HCT116 (cell line): ENCODE results near the gene NHSL2. TPM values are rescaled to one million over a fixed set of nuclear protein-coding genes. Genes with fewer than 3 reads are reported as not detected.

ENCODE experiments used
- ATAC-seq: fragments of 200-7000 bp; cut with Tn5 transposase; 2 replicates; pipeline ENCODE4 v1.9.1; 2020; ENCODE audit warnings: mild to moderate bottlenecking, moderate library complexity
- BruUV-seq: library from RNA; stranded (reverse); fragments of 400-500 nt; replicated peaks from 2 replicates; lab custom pipeline; 2021; lab: Mats Ljungman, UMichigan
- CTCF ChIA-PET: fragments of 300-600 bp; sonication (Branson Sonifier 250); formaldehyde crosslinking; loops from one replicate; lab custom pipeline; 2021; ENCODE audit warnings: antibody characterized with exemption; lab: Charles Lee
- POLR2A ChIA-PET: fragments of 300-600, 350-600 bp; sonication (Branson Sonifier 250); formaldehyde crosslinking; loops from one replicate; lab custom pipeline; 2021; ENCODE audit warnings: antibody characterized with exemption; lab: Charles Lee
- RAD21 ChIA-PET, 2 experiments: fragments of 300-600 bp; sonication (Branson Sonifier 250); formaldehyde crosslinking; loops; one replicate each; lab custom pipeline; 2023; ENCODE audit warnings: low total read pairs in 2 of 2; ENCODE audit not compliant: uncharacterized antibody in 2 of 2, unreplicated experiment in 2 of 2, low non-redundant PET in 1 of 2; lab: Charles Lee
- DNase-seq: peaks from one replicate; pipeline ENCODE4 v3.0.0-alpha.2; 2010; ENCODE audit warnings: low read depth, low spot score
- H2AFZ ChIP-seq: fragments of 200-600 bp; shearing (Covaris generic), sonication (generic); 2 replicates; pipeline ENCODE4 v1.6.1; 2017; ENCODE audit warnings: low read depth, mixed run types, mixed read lengths, antibody characterized with exemption, low read length; ENCODE audit not compliant: poor library complexity, severe bottlenecking
- H3K27ac ChIP-seq: 2 replicates; pipeline ENCODE4 v1.5.1; 2012; ENCODE audit warnings: low read depth, low read length
- H3K27me3 ChIP-seq: fragments of 200-600 bp; sonication (generic); 2 replicates; pipeline ENCODE4 v1.6.1; 2016; ENCODE audit warnings: mixed run types, low read length, mixed read lengths; ENCODE audit not compliant: insufficient read depth
- H3K36me3 ChIP-seq, 2 experiments: fragments of 200-500 bp in 1 of 2; fragments of 200-600 bp in 1 of 2; sonication (Bioruptor generic) in 1 of 2; sonication (generic) in 1 of 2; 2 replicates each; pipeline versions ENCODE4 v1.5.1 to v1.6.1; 2014 to 2016; ENCODE audit warnings: low read length in 2 of 2, inconsistent platforms in 1 of 2, mixed read lengths in 1 of 2, mixed run types in 1 of 2; ENCODE audit not compliant: insufficient read depth in 2 of 2, control insufficient read depth in 1 of 2
- H3K4me1 ChIP-seq, 2 experiments: fragments of 200-600 bp in 1 of 2; sonication (generic) in 1 of 2; 2 replicates each; pipeline versions ENCODE4 v1.5.1 to v1.6.1; 2012 to 2017; ENCODE audit warnings: low read length in 2 of 2, inconsistent platforms in 1 of 2, mild to moderate bottlenecking in 1 of 2, mixed read lengths in 1 of 2, mixed run types in 1 of 2, moderate library complexity in 1 of 2; ENCODE audit not compliant: insufficient read depth in 2 of 2, control insufficient read depth in 1 of 2
- H3K4me2 ChIP-seq: fragments of 200-600 bp; sonication (generic); 2 replicates; pipeline ENCODE4 v1.6.1; 2017; ENCODE audit warnings: mixed run types, low read length, mixed read lengths
- H3K4me3 ChIP-seq, 2 experiments: fragments of 200-600 bp in 1 of 2; sonication (generic) in 1 of 2; replicated peaks in 1 of 2; 2 replicates each; pipeline ENCODE4 v1.5.1; 2011 to 2016; ENCODE audit warnings: low read length in 2 of 2, control low read depth in 1 of 2, low read depth in 1 of 2, mild to moderate bottlenecking in 1 of 2, mixed read lengths in 1 of 2, mixed run types in 1 of 2
- H3K79me2 ChIP-seq: fragments of 200-600 bp; sonication (generic); 2 replicates; pipeline ENCODE4 v1.6.1; 2017; ENCODE audit warnings: mild to moderate bottlenecking, mixed run types, low read length, moderate library complexity, mixed read lengths; ENCODE audit not compliant: insufficient read depth
- H3K9ac ChIP-seq: fragments of 200-600 bp; sonication (generic); 2 replicates; pipeline ENCODE4 v1.6.1; 2016; ENCODE audit warnings: low read length, mixed read lengths
- H3K9me2 ChIP-seq: fragments of 200-600 bp; sonication (generic), shearing (Covaris generic); 2 replicates; pipeline ENCODE4 v1.6.1; 2017; ENCODE audit warnings: mixed run types, mild to moderate bottlenecking, moderate library complexity; ENCODE audit not compliant: insufficient read depth
- H3K9me3 ChIP-seq, 2 experiments: fragments of 200-500 bp in 1 of 2; fragments of 200-600 bp in 1 of 2; sonication (Bioruptor generic) in 1 of 2; sonication (generic) in 1 of 2; 2 replicates each; pipeline ENCODE4 v1.6.1; 2014 to 2017; ENCODE audit warnings: low read length in 2 of 2, mixed read lengths in 2 of 2, inconsistent platforms in 1 of 2, low read depth in 1 of 2, mild to moderate bottlenecking in 1 of 2, mixed run types in 1 of 2, moderate library complexity in 1 of 2; ENCODE audit not compliant: control insufficient read depth in 1 of 2, insufficient read depth in 1 of 2
- H4K20me1 ChIP-seq: fragments of 200-600 bp; sonication (generic), shearing (Covaris generic); 2 replicates; pipeline ENCODE4 v1.6.1; 2017; ENCODE audit warnings: mixed run types, mild to moderate bottlenecking, moderate library complexity; ENCODE audit not compliant: insufficient read depth
- ELF1 ChIP-seq: IDR thresholded peaks from 2 replicates; pipeline ENCODE4 v1.6.1; 2012; ENCODE audit warnings: low read depth, borderline replicate concordance
- EZH2phosphoT487 ChIP-seq: fragments of 200-600 bp; IDR thresholded peaks from 2 replicates; pipeline ENCODE4 v1.6.1; 2018; ENCODE audit warnings: antibody characterized with exemption, borderline replicate concordance
- RAD21 ChIP-seq: IDR thresholded peaks from 2 replicates; pipeline ENCODE4 v1.6.1; 2012; ENCODE audit warnings: low read depth, mild to moderate bottlenecking
- SRF ChIP-seq: IDR thresholded peaks from 2 replicates; pipeline ENCODE4 v1.6.1; 2012; ENCODE audit warnings: low read depth
- TCF7L2 ChIP-seq: IDR thresholded peaks from 2 replicates; pipeline ENCODE4 v1.7.0; 2011; ENCODE audit warnings: borderline replicate concordance, inconsistent platforms; ENCODE audit not compliant: insufficient read depth, insufficient read length; ENCODE audit errors: extremely low read depth
- ZFX ChIP-seq: fragments of 450-650 bp; IDR thresholded peaks from 2 replicates; pipeline ENCODE4 v1.6.1; 2017
- intact Hi-C: fragments of 100-400 bp; cut with micrococcal nuclease; formaldehyde crosslinking; loops from 2 replicates; pipeline ENCODE4 v1.10.0; 2022
- total RNA-seq: library from RNA; stranded (reverse); gene quantifications from one replicate; pipeline ENCODE4 v1.2.1, GENCODE V29; 2021; ENCODE audit not compliant: unreplicated experiment
- TF ChIP-seq, protein P1 (sequence below): IDR thresholded peaks from 2 replicates; pipeline ENCODE4 v1.6.1; 2012; ENCODE audit warnings: low read depth
- TF ChIP-seq, protein P2 (sequence below): IDR thresholded peaks from 2 replicates; pipeline ENCODE4 v1.6.1; 2012
- TF ChIP-seq, protein P3 (sequence below), 3 experiments: fragments of 200-600 bp in 1 of 3; sonication (generic) in 1 of 3; IDR thresholded peaks in 2 of 3; conservative IDR thresholded peaks in 1 of 3; 2 replicates each; pipeline ENCODE4 v1.5.1; 2012 to 2017; ENCODE audit warnings: low read depth in 2 of 3, low read length in 2 of 3, antibody characterized with exemption in 1 of 3, borderline replicate concordance in 1 of 3, control low read depth in 1 of 3, mild to moderate bottlenecking in 1 of 3, mixed read lengths in 1 of 3, mixed run types in 1 of 3, moderate library complexity in 1 of 3; ENCODE audit not compliant: insufficient read depth in 1 of 3
- TF ChIP-seq, protein P4 (sequence below): IDR thresholded peaks from 2 replicates; pipeline ENCODE4 v1.6.1; 2012

Gene NHSL2
- total RNA-seq, 1 experiment from 2014 or later, result 0.22 TPM

DNA sequence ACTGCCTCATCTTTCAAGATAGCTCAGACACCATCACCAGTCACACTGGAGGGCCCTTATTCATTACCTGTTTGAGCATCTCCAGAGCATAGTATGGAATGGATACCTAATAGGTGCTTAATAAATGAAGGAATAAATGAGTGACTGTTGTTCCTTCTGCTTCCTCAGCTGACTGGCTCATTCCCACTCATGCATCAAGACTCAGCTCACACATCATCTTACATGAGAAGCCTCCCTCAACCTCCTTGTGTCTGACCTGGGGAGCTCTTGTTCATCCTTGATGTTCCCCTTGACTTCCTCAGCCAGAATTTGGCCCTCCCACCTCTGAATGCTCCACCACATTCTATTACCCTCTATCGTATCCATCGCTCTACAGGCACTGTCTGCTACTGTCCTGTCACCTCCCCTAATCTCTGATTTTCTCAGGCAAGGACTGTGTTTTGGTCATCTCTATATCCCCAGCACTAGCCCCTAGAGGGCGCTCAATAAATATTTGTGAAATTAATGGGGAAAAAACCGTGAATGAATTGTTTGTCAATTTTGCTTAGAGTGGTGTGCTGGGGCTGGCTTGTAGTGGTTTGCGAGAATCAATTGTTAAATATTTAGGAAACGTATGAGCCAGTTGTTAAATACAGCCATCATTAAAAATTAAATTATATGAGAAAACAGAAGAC is 88.3 kb downstream of the NHSL2 start:
- Histone ChIP-seq H3K9me3 (no peaks in the 10 kb centered on the region), H3K79me2 (no peaks in the 10 kb centered on the region), H2AFZ (peak overlapping the region; percentile 78), H3K4me3 (no peak overlapping the region), H4K20me1 (no peaks in the 10 kb centered on the region), H3K9me2 (no peaks in the 10 kb centered on the region), H3K36me3 (no peaks in the 10 kb centered on the region), H3K9ac (no peak overlapping the region), H3K27me3 (no peaks in the 10 kb centered on the region), H3K4me2 (no peak overlapping the region), H3K27ac (no peak overlapping the region), H3K4me1 (peaks cover 0 to 4% of the 10 kb centered on the region in 2 experiments; a peak in 1 of 4 replicates)
- ATAC-seq (peak; percentile 93), DNase-seq (peak; percentile 12)
- POLR2A ChIA-PET, result no interaction called here
- RAD21 ChIA-PET, result no interaction called here
- no TSS peak for BruUV-seq
- intact Hi-C loops, result no loop called here
- no peak for TF ChIP-seq ELF1
- TF ChIP-seq, protein P1, sequence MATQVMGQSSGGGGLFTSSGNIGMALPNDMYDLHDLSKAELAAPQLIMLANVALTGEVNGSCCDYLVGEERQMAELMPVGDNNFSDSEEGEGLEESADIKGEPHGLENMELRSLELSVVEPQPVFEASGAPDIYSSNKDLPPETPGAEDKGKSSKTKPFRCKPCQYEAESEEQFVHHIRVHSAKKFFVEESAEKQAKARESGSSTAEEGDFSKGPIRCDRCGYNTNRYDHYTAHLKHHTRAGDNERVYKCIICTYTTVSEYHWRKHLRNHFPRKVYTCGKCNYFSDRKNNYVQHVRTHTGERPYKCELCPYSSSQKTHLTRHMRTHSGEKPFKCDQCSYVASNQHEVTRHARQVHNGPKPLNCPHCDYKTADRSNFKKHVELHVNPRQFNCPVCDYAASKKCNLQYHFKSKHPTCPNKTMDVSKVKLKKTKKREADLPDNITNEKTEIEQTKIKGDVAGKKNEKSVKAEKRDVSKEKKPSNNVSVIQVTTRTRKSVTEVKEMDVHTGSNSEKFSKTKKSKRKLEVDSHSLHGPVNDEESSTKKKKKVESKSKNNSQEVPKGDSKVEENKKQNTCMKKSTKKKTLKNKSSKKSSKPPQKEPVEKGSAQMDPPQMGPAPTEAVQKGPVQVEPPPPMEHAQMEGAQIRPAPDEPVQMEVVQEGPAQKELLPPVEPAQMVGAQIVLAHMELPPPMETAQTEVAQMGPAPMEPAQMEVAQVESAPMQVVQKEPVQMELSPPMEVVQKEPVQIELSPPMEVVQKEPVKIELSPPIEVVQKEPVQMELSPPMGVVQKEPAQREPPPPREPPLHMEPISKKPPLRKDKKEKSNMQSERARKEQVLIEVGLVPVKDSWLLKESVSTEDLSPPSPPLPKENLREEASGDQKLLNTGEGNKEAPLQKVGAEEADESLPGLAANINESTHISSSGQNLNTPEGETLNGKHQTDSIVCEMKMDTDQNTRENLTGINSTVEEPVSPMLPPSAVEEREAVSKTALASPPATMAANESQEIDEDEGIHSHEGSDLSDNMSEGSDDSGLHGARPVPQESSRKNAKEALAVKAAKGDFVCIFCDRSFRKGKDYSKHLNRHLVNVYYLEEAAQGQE, result no peak
- no peak for TF ChIP-seq TCF7L2
- peak; percentile 52 for TF ChIP-seq RAD21
- TF ChIP-seq ZFX, result no peak
- TF ChIP-seq, protein P2, sequence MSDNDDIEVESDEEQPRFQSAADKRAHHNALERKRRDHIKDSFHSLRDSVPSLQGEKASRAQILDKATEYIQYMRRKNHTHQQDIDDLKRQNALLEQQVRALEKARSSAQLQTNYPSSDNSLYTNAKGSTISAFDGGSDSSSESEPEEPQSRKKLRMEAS, result no peak
- TF ChIP-seq, protein P3, sequence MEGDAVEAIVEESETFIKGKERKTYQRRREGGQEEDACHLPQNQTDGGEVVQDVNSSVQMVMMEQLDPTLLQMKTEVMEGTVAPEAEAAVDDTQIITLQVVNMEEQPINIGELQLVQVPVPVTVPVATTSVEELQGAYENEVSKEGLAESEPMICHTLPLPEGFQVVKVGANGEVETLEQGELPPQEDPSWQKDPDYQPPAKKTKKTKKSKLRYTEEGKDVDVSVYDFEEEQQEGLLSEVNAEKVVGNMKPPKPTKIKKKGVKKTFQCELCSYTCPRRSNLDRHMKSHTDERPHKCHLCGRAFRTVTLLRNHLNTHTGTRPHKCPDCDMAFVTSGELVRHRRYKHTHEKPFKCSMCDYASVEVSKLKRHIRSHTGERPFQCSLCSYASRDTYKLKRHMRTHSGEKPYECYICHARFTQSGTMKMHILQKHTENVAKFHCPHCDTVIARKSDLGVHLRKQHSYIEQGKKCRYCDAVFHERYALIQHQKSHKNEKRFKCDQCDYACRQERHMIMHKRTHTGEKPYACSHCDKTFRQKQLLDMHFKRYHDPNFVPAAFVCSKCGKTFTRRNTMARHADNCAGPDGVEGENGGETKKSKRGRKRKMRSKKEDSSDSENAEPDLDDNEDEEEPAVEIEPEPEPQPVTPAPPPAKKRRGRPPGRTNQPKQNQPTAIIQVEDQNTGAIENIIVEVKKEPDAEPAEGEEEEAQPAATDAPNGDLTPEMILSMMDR (IDR thresholded peaks at IDR 0.05 in 2 of 3, conservative IDR thresholded peaks at IDR 0.05 in 1 of 3; ENCODE audit: borderline replicate concordance in 1 of 3, insufficient read depth in 1 of 3, low read depth in 2 of 3, low read length in 2 of 3), result peak; percentile 43 to 64 (median 47); a peak in 5 of 6 replicates
- TF ChIP-seq EZH2phosphoT487, result no peak
- TF ChIP-seq, protein P4, sequence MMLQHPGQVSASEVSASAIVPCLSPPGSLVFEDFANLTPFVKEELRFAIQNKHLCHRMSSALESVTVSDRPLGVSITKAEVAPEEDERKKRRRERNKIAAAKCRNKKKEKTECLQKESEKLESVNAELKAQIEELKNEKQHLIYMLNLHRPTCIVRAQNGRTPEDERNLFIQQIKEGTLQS, result no peak
- no peak for TF ChIP-seq SRF
- CTCF ChIA-PET, result interaction anchor here (1.2 to 1.7 kb wide), 4 partner anchors 10 to 20 kb away, joined by 3 to 8 read pairs (median 5); no protein-coding TSS in a partner anchor
